H1 (cell line): ENCODE measurements around the gene SAT1. TPM values are rescaled to one million over a fixed set of nuclear protein-coding genes. Genes with fewer than 3 reads are reported as not detected.

Source experiments
- CTCF ChIA-PET: fragments of 300-600 bp; sonication (Branson Sonifier 250); formaldehyde crosslinking; loops from one replicate; lab custom pipeline; 2021; ENCODE audit not compliant: partially characterized antibody; lab: Charles Lee
- POLR2A ChIA-PET: fragments of 300-600 bp; sonication (Branson Sonifier 250); formaldehyde crosslinking; loops from one replicate; lab custom pipeline; 2021; ENCODE audit warnings: inconsistent platforms; ENCODE audit not compliant: partially characterized antibody; lab: Charles Lee
- DNase-seq, 2 experiments: peaks; one replicate each; pipeline versions ENCODE4 v3.0.0 to v3.0.0-alpha.2; 2010 to 2022; ENCODE audit warnings: low spot score in 2 of 2, low read depth in 1 of 2, mixed read lengths in 1 of 2
- FAIRE-seq: peaks from 2 replicates; lab custom pipeline; 2011; peaks lifted over from hg19 to GRCh38; lab: Jason Lieb, UNC
- H2AFZ ChIP-seq: 2 replicates; pipeline ENCODE4 v1.8.1; 2012; ENCODE audit warnings: low read length, inconsistent platforms
- H2AK5ac ChIP-seq: 2 replicates; pipeline ENCODE4 v1.6.1; 2013; ENCODE audit warnings: low read depth, low read length
- H2BK120ac ChIP-seq: replicated peaks from 2 replicates; pipeline ENCODE3; 2013; ENCODE audit warnings: low read depth, low read length, inconsistent platforms
- H2BK12ac ChIP-seq: 2 replicates; pipeline ENCODE4 v1.6.1; 2013; ENCODE audit warnings: low read depth, low read length
- H2BK15ac ChIP-seq: 2 replicates; pipeline ENCODE4 v1.6.1; 2013; ENCODE audit warnings: low read length
- H2BK20ac ChIP-seq: 2 replicates; pipeline ENCODE4 v1.6.1; 2013; ENCODE audit warnings: low read length
- H2BK5ac ChIP-seq: 2 replicates; pipeline ENCODE4 v1.6.1; 2013; ENCODE audit warnings: low read depth, low read length
- H3K14ac ChIP-seq: 2 replicates; pipeline ENCODE4 v1.6.1; 2013; ENCODE audit warnings: inconsistent platforms; ENCODE audit not compliant: insufficient read length
- H3K18ac ChIP-seq: 2 replicates; pipeline ENCODE4 v1.6.1; 2013; ENCODE audit warnings: low read length; ENCODE audit errors: extremely low read depth
- H3K23ac ChIP-seq: 2 replicates; pipeline ENCODE4 v1.6.1; 2013; ENCODE audit warnings: inconsistent platforms; ENCODE audit not compliant: insufficient read length
- H3K23me2 ChIP-seq: 2 replicates; pipeline ENCODE4 v1.6.1; 2013; ENCODE audit warnings: low read depth, low read length
- H3K27ac ChIP-seq: 2 replicates; pipeline ENCODE4 v1.6.1; 2011; ENCODE audit warnings: low read depth, low read length, inconsistent platforms
- H3K27me3 ChIP-seq, 4 experiments: replicated peaks in 1 of 4; 1 replicate in 1 of 4; 2 replicates in 3 of 4; pipeline versions ENCODE4 v1.6.1 to v1.8.1; 2011 to 2013; ENCODE audit warnings: low read length in 3 of 4, mild to moderate bottlenecking in 3 of 4, inconsistent platforms in 2 of 4, mixed read lengths in 2 of 4, moderate library complexity in 1 of 4; ENCODE audit not compliant: control insufficient read depth in 3 of 4, insufficient read depth in 3 of 4; ENCODE audit errors: extremely low read depth in 1 of 4
- H3K36me3 ChIP-seq, 4 experiments: 2 replicates each; pipeline versions ENCODE4 v1.6.1 to v1.8.1; 2011 to 2013; ENCODE audit warnings: mild to moderate bottlenecking in 4 of 4, low read length in 3 of 4, moderate library complexity in 2 of 4, control low read depth in 1 of 4, inconsistent platforms in 1 of 4; ENCODE audit not compliant: insufficient read depth in 4 of 4, control insufficient read depth in 2 of 4
- H3K4ac ChIP-seq: replicated peaks from 2 replicates; pipeline ENCODE3; 2013; ENCODE audit warnings: low read length, low read depth, mixed read lengths, inconsistent platforms; ENCODE audit not compliant: insufficient read length
- H3K4me1 ChIP-seq, 4 experiments: replicated peaks in 1 of 4; 1 replicate in 1 of 4; 2 replicates in 3 of 4; pipeline versions ENCODE4 v1.6.1 to v1.8.1; 2011 to 2013; ENCODE audit warnings: low read length in 3 of 4, inconsistent platforms in 2 of 4, mixed read lengths in 1 of 4; ENCODE audit not compliant: insufficient read depth in 4 of 4, control insufficient read depth in 3 of 4
- H3K4me2 ChIP-seq, 2 experiments: 2 replicates each; pipeline versions ENCODE4 v1.6.1 to v1.8.1; 2011 to 2013; ENCODE audit warnings: low read depth in 2 of 2, low read length in 2 of 2, control low read depth in 1 of 2, inconsistent platforms in 1 of 2, mild to moderate bottlenecking in 1 of 2; ENCODE audit not compliant: insufficient read depth in 1 of 2
- H3K4me3 ChIP-seq, 4 experiments: fragments of 200-600, 300-600 bp in 1 of 4; sonication (generic), shearing (Covaris generic), sonication (Bioruptor Twin) in 1 of 4; 2 replicates each; pipeline versions ENCODE4 v1.5.1 to v1.8.1; 2011 to 2016; ENCODE audit warnings: low read length in 4 of 4, low read depth in 3 of 4, control low read depth in 2 of 4, inconsistent platforms in 2 of 4, mild to moderate bottlenecking in 2 of 4, mixed read lengths in 1 of 4, moderate library complexity in 1 of 4; ENCODE audit not compliant: insufficient read depth in 2 of 4; ENCODE audit errors: extremely low read depth in 1 of 4
- H3K56ac ChIP-seq: replicated peaks from 2 replicates; pipeline ENCODE3; 2013; ENCODE audit warnings: low read depth, mild to moderate bottlenecking, mixed read lengths, low read length, inconsistent platforms; ENCODE audit not compliant: insufficient read length
- H3K79me1 ChIP-seq: 2 replicates; pipeline ENCODE4 v1.6.1; 2013; ENCODE audit warnings: low read depth, low read length, control low read depth
- H3K79me2 ChIP-seq, 2 experiments: 2 replicates each; pipeline versions ENCODE4 v1.6.1 to v1.8.1; 2012 to 2013; ENCODE audit warnings: low read length in 2 of 2, mild to moderate bottlenecking in 2 of 2, inconsistent platforms in 1 of 2; ENCODE audit not compliant: insufficient read depth in 2 of 2, control insufficient read depth in 1 of 2
- H3K9ac ChIP-seq, 4 experiments: replicated peaks in 1 of 4; 1 replicate in 1 of 4; 2 replicates in 3 of 4; pipeline versions ENCODE4 v1.6.1 to v1.8.1; 2011 to 2013; ENCODE audit warnings: low read depth in 3 of 4, low read length in 3 of 4, control low read depth in 2 of 4, mild to moderate bottlenecking in 2 of 4, moderate library complexity in 2 of 4, inconsistent platforms in 1 of 4; ENCODE audit errors: extremely low read depth in 1 of 4
- H3K9me3 ChIP-seq, 2 experiments: 2 replicates each; pipeline versions ENCODE4 v1.6.1 to v1.8.1; 2012 to 2013; ENCODE audit warnings: mild to moderate bottlenecking in 2 of 2, moderate library complexity in 2 of 2, control low read depth in 1 of 2, inconsistent platforms in 1 of 2, low read depth in 1 of 2, low read length in 1 of 2, mixed read lengths in 1 of 2; ENCODE audit not compliant: insufficient read depth in 2 of 2
- H4K20me1 ChIP-seq, 2 experiments: replicated peaks in 1 of 2; 2 replicates each; pipeline versions ENCODE3 to v1.8.1; 2011 to 2013; ENCODE audit warnings: inconsistent platforms in 2 of 2, low read length in 2 of 2, mild to moderate bottlenecking in 1 of 2; ENCODE audit not compliant: insufficient read depth in 2 of 2, control insufficient read depth in 1 of 2
- H4K5ac ChIP-seq: 2 replicates; pipeline ENCODE4 v1.6.1; 2013; ENCODE audit warnings: low read length, low read depth, mixed read lengths, inconsistent platforms; ENCODE audit not compliant: insufficient read length
- H4K8ac ChIP-seq: 2 replicates; pipeline ENCODE4 v1.8.0; 2013; ENCODE audit warnings: mild to moderate bottlenecking, moderate library complexity, low read length, inconsistent platforms; ENCODE audit not compliant: insufficient read depth; ENCODE audit errors: extremely low read depth
- H4K91ac ChIP-seq: replicated peaks from 2 replicates; pipeline ENCODE3; 2013; ENCODE audit warnings: low read length, mixed read lengths, inconsistent platforms; ENCODE audit not compliant: insufficient read length
- ASH2L ChIP-seq: fragments of 200-600, 300-600 bp; sonication (generic); IDR thresholded peaks from one replicate; pipeline ENCODE4 v1.7.1; 2017; ENCODE audit warnings: low read length
- CBX8 ChIP-seq: fragments of 300-800, 300-1000 bp; sonication (generic); IDR thresholded peaks from 2 replicates; pipeline ENCODE4 v1.7.1; 2016; ENCODE audit warnings: low read depth, low read length, borderline replicate concordance
- CEBPB ChIP-seq: IDR thresholded peaks from 2 replicates; pipeline ENCODE4 v1.6.1; 2012; ENCODE audit warnings: low read depth, low read length
- CTBP2 ChIP-seq: IDR thresholded peaks from 2 replicates; pipeline ENCODE4 v1.7.0; 2011; ENCODE audit warnings: borderline replicate concordance, mild to moderate bottlenecking, moderate library complexity, mixed read lengths, low read length; ENCODE audit not compliant: insufficient read depth, insufficient read length
- JUN ChIP-seq: IDR thresholded peaks from 2 replicates; pipeline ENCODE4 v1.6.1; 2011; ENCODE audit warnings: low read depth, mild to moderate bottlenecking, improper control_type of control experiment, low read length
- KDM1A ChIP-seq: fragments of 200-600, 300-600 bp; sonication (generic); IDR thresholded peaks from 2 replicates; pipeline ENCODE4 v1.7.1; 2016; ENCODE audit warnings: mild to moderate bottlenecking, low read length, borderline replicate concordance
- NANOG ChIP-seq: IDR thresholded peaks from 2 replicates; pipeline ENCODE4 v1.6.1; 2011; ENCODE audit warnings: low read length, low read depth, mild to moderate bottlenecking, inconsistent platforms; ENCODE audit not compliant: insufficient read depth, poor library complexity, severe bottlenecking
- POLR2AphosphoS5 ChIP-seq: IDR thresholded peaks from 2 replicates; pipeline ENCODE4 v1.6.1; 2011; ENCODE audit warnings: low read depth, low read length
- RAD21 ChIP-seq, 2 experiments: IDR thresholded peaks in 1 of 2; conservative IDR thresholded peaks in 1 of 2; 2 replicates each; pipeline ENCODE4 v1.6.1; 2011; ENCODE audit warnings: low read depth in 2 of 2, low read length in 2 of 2, improper control_type of control experiment in 1 of 2, inconsistent platforms in 1 of 2, mild to moderate bottlenecking in 1 of 2, moderate library complexity in 1 of 2
- RFX5 ChIP-seq: IDR thresholded peaks from 2 replicates; pipeline ENCODE4 v1.6.1; 2011; ENCODE audit warnings: low read depth, low read length, improper control_type of control experiment, borderline replicate concordance
- SAP30 ChIP-seq: fragments of 300-600 bp; sonication (generic); IDR thresholded peaks from 2 replicates; pipeline ENCODE4 v1.7.1; 2012; ENCODE audit warnings: low read length, moderate library complexity, mild to moderate bottlenecking, inconsistent platforms; ENCODE audit not compliant: insufficient read depth, insufficient replicate concordance
- SRF ChIP-seq: IDR thresholded peaks from 2 replicates; pipeline ENCODE4 v1.6.1; 2011; ENCODE audit warnings: mild to moderate bottlenecking, low read depth, low read length, moderate library complexity
- WGBS, 2 experiments: shearing (Covaris generic) in 1 of 2; methylation state at CpG; one replicate each; pipeline versions ENCODE4 v1.1.6 to v1.1.7; 2013 to 2015; ENCODE audit warnings: low lambda C conversion rate in 2 of 2, mixed read lengths in 2 of 2, inconsistent platforms in 1 of 2, low coverage in 1 of 2, missing lambda C conversion rate in 1 of 2; ENCODE audit not compliant: insufficient replicate concordance in 2 of 2, insufficient coverage in 1 of 2, insufficient read length in 1 of 2; ENCODE audit errors: extremely low coverage in 1 of 2, missing lambda C conversion rate in 1 of 2; 5-methylcytosine and 5-hydroxymethylcytosine counted together
- polyA plus RNA-seq, 7 experiments: library from polyadenylated mRNA; depleted of rRNA in 3 of 7; stranded (reverse) in 5 of 7; unstranded in 2 of 7; fragments of >200 nt in 5 of 7; fragments of 200-250 nt in 2 of 7; gene quantifications; 1 replicate in 5 of 7; 2 replicates in 1 of 7; 4 replicates in 1 of 7; pipeline versions ENCODE4 v1.2.1 to v1.2.3, GENCODE V29; 2011 to 2013; ENCODE audit warnings: missing spikeins in 2 of 7, mixed read lengths in 2 of 7
- total RNA-seq: library from RNA; stranded (reverse); fragmentation: NEBNext Ultra II Directional; extraction: Animal tissue kit (Norgen Biotek cat#: 25700); gene quantifications from 2 replicates; pipeline ENCODE4 v1.2.1, GENCODE V29; 2021

Gene SAT1
- total and polyA plus RNA-seq, 2 of the 8 experiments (the other 6 are each of a cell fraction or from before 2014, with no cell fraction given) = 29.2 to 36.8 TPM

DNA sequence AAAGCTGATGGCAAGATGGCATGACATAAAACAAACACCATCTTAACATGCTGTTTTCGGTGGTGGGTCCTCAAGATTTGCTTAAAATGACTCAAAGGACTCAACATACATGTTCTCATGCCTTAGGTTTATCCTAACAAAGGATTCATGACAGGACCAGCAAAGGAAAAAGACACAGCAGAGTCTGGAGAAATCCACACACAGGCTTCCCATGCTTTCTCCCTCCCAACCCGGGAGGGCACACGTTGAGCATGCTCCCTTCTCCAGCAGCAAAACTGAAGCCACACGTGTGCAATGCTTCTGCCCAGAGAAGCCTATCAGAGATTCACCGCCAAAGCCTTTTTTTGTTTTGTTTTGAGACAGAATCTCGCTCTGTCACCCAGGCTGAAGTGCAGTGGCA lies 39.9 kb downstream of the SAT1 start:
- Histone ChIP-seq H2AFZ (no peak overlapping the region), H3K9me3 (no peaks in the 10 kb centered on the region), H4K5ac (no peak overlapping the region), H3K4ac (no peak overlapping the region), H3K27me3 (no peaks in the 10 kb centered on the region), H3K23me2 (no peaks in the 10 kb centered on the region), H4K20me1 (no peaks in the 10 kb centered on the region), H3K79me2 (no peaks in the 10 kb centered on the region), H3K18ac (no peak overlapping the region), H2BK120ac (no peak overlapping the region), H3K23ac (no peak overlapping the region), H4K91ac (no peak overlapping the region), H3K79me1 (no peaks in the 10 kb centered on the region), H2BK15ac (no peak overlapping the region), H2BK12ac (no peak overlapping the region), H2BK5ac (no peak overlapping the region), H3K4me2 (no peak overlapping the region), H4K8ac (no peak overlapping the region), H3K27ac (no peak overlapping the region), H3K56ac (no peak overlapping the region)
- POLR2A ChIA-PET = interaction anchor here (1.5 kb wide), 2 partner anchors 9 to 40 kb away, joined by 4 read pairs; partner anchors contain the start of gene SAT1
- FAIRE-seq = no peak
- TF ChIP-seq CBX8 = no peak
- TF ChIP-seq ASH2L = no peak
- TF ChIP-seq CEBPB = no peak
- no peak for TF ChIP-seq POLR2AphosphoS5
- TF ChIP-seq JUN = no peak
- TF ChIP-seq RAD21 (IDR thresholded peaks at IDR 0.05 in 1 of 2, conservative IDR thresholded peaks at IDR 0.05 in 1 of 2; ENCODE audit: low read depth in 2 of 2, low read length in 2 of 2) = no peak
- TF ChIP-seq SAP30 = no peak
- TF ChIP-seq SRF = no peak
- no peak for TF ChIP-seq NANOG
- no peak for TF ChIP-seq KDM1A
- TF ChIP-seq CTBP2 = no peak
- TF ChIP-seq RFX5 = no peak
- TF ChIP-seq, all 59 proteins: peak for 0
- 93% methylated on average over 3 of the region's 6 CpGs; no CpG with 5 or more reads in 1 of the 2 experiments for WGBS, 2 experiments
- Histone ChIP-seq H2AK5ac (no peak overlapping the region), H3K4me1 (no peaks in the 10 kb centered on the region), H3K9ac (no peak overlapping the region), H3K4me3 (no peak overlapping the region), H3K14ac (no peak overlapping the region), H2BK20ac (no peak overlapping the region), H3K36me3 (no peaks in the 10 kb centered on the region)
- no peak for DNase-seq
- CTCF ChIA-PET = no interaction called here
